Lower lobe of right lung (tissue), 2 donors: ENCODE results near the gene THOP1. TPM values are rescaled to one million over a fixed set of nuclear protein-coding genes. Genes with fewer than 3 reads are reported as not detected.
"Not testable (repeated sequence)": the region's sequence is repeated elsewhere in the genome, so short reads cannot be mapped to it uniquely, and the experiment has no call there.

Experiments
- ATAC-seq, 2 donors: fragments of 200-7000 bp; cut with Tn5 transposase; one replicate each; pipeline ENCODE4 v1.9.1; 2020 to 2022; ENCODE audit warnings: mild to moderate bottlenecking in 2 of 2, moderate library complexity in 2 of 2
- DNase-seq: peaks from one replicate; pipeline ENCODE4 v3.0.0-alpha.2; 2020
- H3K27ac ChIP-seq: fragments of 200-600 bp; one replicate; pipeline ENCODE4 v1.8.0; 2022
- H3K27me3 ChIP-seq: fragments of 200-600 bp; one replicate; pipeline ENCODE4 v1.8.0; 2022; ENCODE audit warnings: low read depth
- H3K36me3 ChIP-seq: fragments of 200-600 bp; one replicate; pipeline ENCODE4 v1.8.0; 2022; ENCODE audit warnings: mild to moderate bottlenecking
- H3K4me1 ChIP-seq: fragments of 200-600 bp; one replicate; pipeline ENCODE4 v1.8.0; 2022
- H3K4me3 ChIP-seq: fragments of 200-600 bp; one replicate; pipeline ENCODE4 v1.8.0; 2022; ENCODE audit warnings: mild to moderate bottlenecking
- H3K9me3 ChIP-seq: fragments of 200-600 bp; one replicate; pipeline ENCODE4 v1.8.0; 2022
- intact Hi-C: fragments of 100-400 bp; cut with DNase I; formaldehyde crosslinking; loops from one replicate; pipeline ENCODE4 v1.11.0; 2022
- total RNA-seq: library from RNA; stranded (reverse); fragmentation: NEBNext Ultra II Directional; extraction: Animal tissue kit (Norgen Biotek cat#: 25700); gene quantifications from one replicate; pipeline ENCODE4 v1.2.1, GENCODE V29; 2021
- TF ChIP-seq, protein P1 (sequence below): fragments of 200-600 bp; IDR thresholded peaks from one replicate; pipeline ENCODE4 v1.8.0; 2022; ENCODE audit warnings: antibody characterized with exemption, mild to moderate bottlenecking
- donor health status: DM: no; HTN: yes; CAD: no; lungs with severe emphysema.

Gene THOP1
- total RNA-seq, 1 donor from 2014 or later, result 34.9 TPM

GRCh38 chr19:2790194-2790556, 4.9 kb downstream of the THOP1 start:
- Histone ChIP-seq H3K27me3 (no peaks in the 10 kb centered on the region), H3K9me3 (no peaks in the 10 kb centered on the region), H3K4me1 (peaks cover 8% of the 10 kb centered on the region), H3K36me3 (peaks cover 22% of the 10 kb centered on the region), H3K27ac (no peak overlapping the region), H3K4me3 (no peak overlapping the region)
- intact Hi-C loops, result no loop called here
- ATAC-seq (no peak), DNase-seq (no peak)
- TF ChIP-seq, protein P1, sequence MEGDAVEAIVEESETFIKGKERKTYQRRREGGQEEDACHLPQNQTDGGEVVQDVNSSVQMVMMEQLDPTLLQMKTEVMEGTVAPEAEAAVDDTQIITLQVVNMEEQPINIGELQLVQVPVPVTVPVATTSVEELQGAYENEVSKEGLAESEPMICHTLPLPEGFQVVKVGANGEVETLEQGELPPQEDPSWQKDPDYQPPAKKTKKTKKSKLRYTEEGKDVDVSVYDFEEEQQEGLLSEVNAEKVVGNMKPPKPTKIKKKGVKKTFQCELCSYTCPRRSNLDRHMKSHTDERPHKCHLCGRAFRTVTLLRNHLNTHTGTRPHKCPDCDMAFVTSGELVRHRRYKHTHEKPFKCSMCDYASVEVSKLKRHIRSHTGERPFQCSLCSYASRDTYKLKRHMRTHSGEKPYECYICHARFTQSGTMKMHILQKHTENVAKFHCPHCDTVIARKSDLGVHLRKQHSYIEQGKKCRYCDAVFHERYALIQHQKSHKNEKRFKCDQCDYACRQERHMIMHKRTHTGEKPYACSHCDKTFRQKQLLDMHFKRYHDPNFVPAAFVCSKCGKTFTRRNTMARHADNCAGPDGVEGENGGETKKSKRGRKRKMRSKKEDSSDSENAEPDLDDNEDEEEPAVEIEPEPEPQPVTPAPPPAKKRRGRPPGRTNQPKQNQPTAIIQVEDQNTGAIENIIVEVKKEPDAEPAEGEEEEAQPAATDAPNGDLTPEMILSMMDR, result no peak

GRCh38 chr19:2790557-2791271, 5.4 kb downstream of the THOP1 start:
- DNase-seq, result no peak
- intact Hi-C loops, result no loop called here
- no peaks in the 10 kb centered on the region for H3K27me3 ChIP-seq
- TF ChIP-seq, protein P1, result no peak
- no peak overlapping the region for H3K27ac ChIP-seq
- no peaks in the 10 kb centered on the region for H3K9me3 ChIP-seq
- H3K4me1 ChIP-seq, result peaks cover 8% of the 10 kb centered on the region
- H3K4me3 ChIP-seq, result no peak overlapping the region
- peaks cover 27% of the 10 kb centered on the region for H3K36me3 ChIP-seq
- ATAC-seq, result no peak

GRCh38 chr19:2791440-2791839, 6.1 kb downstream of the THOP1 start:
- intact Hi-C loops, result no loop called here
- Histone ChIP-seq H3K4me3 (no peak overlapping the region), H3K27me3 (no peaks in the 10 kb centered on the region), H3K9me3 (no peaks in the 10 kb centered on the region), H3K36me3 (peaks cover 32% of the 10 kb centered on the region), H3K27ac (no peak overlapping the region), H3K4me1 (peaks cover under 1% of the 10 kb centered on the region)
- DNase-seq (no peak), ATAC-seq (no peak)
- TF ChIP-seq, protein P1, result no peak

DNA sequence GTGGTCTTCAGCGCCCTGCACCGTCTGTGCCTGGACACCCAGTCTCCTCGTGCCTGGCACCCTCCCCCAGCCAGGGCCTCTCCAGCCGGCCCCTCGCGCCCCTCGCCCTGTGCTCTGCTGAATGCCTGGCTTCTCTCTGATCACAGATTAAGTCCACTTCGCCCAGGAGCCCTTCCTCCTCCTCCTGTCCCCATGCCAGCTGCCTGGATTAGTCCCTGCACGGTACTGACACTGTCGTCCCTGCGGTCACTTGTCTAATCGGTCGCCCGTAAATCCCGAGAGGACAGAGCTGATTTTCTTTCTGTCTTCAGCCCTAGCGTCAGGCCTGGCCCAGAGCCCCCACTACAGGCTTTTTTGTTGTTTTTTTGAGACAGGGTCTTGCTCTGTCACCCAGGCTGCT, 6.6 kb downstream of the THOP1 start:
- ATAC-seq, result no peak
- Histone ChIP-seq H3K36me3 (peaks cover 35% of the 10 kb centered on the region), H3K4me1 (no peaks in the 10 kb centered on the region), H3K9me3 (no peaks in the 10 kb centered on the region), H3K27me3 (no peaks in the 10 kb centered on the region), H3K27ac (no peak overlapping the region), H3K4me3 (no peak overlapping the region)
- no peak for DNase-seq
- intact Hi-C loops, result no loop called here
- TF ChIP-seq, protein P1, result no peak

DNA sequence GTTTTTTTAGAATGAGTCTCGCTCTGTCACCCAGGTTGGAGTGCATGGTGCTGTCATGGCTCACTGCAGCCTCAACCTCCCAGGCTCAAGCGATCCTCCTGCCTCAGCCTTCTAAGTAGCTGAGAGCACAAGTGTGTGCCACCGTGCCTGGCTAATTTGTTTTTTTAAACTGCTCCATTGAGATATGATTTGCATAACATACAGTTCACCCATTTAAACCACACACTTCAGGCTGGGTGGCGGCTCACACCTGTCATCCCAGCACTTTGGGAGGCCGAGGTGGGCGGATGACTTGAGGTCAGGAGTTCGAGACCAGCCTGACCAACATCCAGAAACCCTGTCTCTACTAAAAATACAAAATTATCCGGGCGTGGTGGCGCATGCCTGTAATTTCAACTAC, 7.4 kb downstream of the THOP1 start:
- H3K4me3 ChIP-seq, DNase-seq, ATAC-seq, H3K27ac ChIP-seq, intact Hi-C loops, H3K9me3 ChIP-seq, H3K27me3 ChIP-seq, H3K4me1 ChIP-seq: not testable (repeated sequence)
- peaks cover 40% of the 10 kb centered on the region for H3K36me3 ChIP-seq

- intact Hi-C loops, result no loop called here
- TF ChIP-seq, protein P1, result no peak
- H3K27ac ChIP-seq, result no peak overlapping the region
These were observed 7.8 kb downstream of the THOP1 start for GRCh38 chr19:2793126-2793525.

More at GRCh38 chr19:2793126-2793525, 7.8 kb downstream of the THOP1 start:
- Histone ChIP-seq H3K4me1 (no peaks in the 10 kb centered on the region), H3K9me3 (no peaks in the 10 kb centered on the region), H3K36me3 (peaks cover 44% of the 10 kb centered on the region), H3K27me3 (no peaks in the 10 kb centered on the region), H3K4me3 (no peak overlapping the region)
- DNase-seq (no peak), ATAC-seq (no peak)
